OCI-LY3 (cell line): ENCODE results near the gene PRKX.
"Not testable (repeated sequence)": the region's sequence is repeated elsewhere in the genome, so short reads cannot be mapped to it uniquely, and the experiment has no call there.

Experiments used
- H2AFZ ChIP-seq: fragments of 200-600, 300-600 bp; shearing (Covaris generic); 2 replicates; pipeline ENCODE4 v1.6.0; 2014; ENCODE audit warnings: antibody characterized with exemption, low read depth, low read length
- H3K27ac ChIP-seq: fragments of 200-600, 300-600 bp; sonication (generic); 2 replicates; pipeline ENCODE4 v1.5.1; 2014; ENCODE audit warnings: mild to moderate bottlenecking, low read length, moderate library complexity, mixed read lengths
- H3K27me3 ChIP-seq: fragments of 200-600, 300-600 bp; sonication (generic); 2 replicates; pipeline ENCODE4 v1.6.1; 2014; ENCODE audit warnings: low read depth, low read length, mixed read lengths
- H3K36me3 ChIP-seq: fragments of 200-600, 300-600 bp; sonication (generic); replicated peaks from 2 replicates; pipeline ENCODE3; 2014; ENCODE audit warnings: low read depth, low read length, mixed read lengths
- H3K4me1 ChIP-seq: fragments of 300-600, 200-600 bp; sonication (generic); 2 replicates; pipeline ENCODE4 v1.6.1; 2014; ENCODE audit warnings: low read length, mixed read lengths
- H3K4me2 ChIP-seq: fragments of 200-600, 300-600 bp; sonication (generic); 2 replicates; pipeline ENCODE4 v1.6.1; 2014; ENCODE audit warnings: low read length, mixed read lengths
- H3K4me3 ChIP-seq: fragments of 300-600, 200-600 bp; sonication (generic); 2 replicates; pipeline ENCODE4 v1.5.1; 2014; ENCODE audit warnings: antibody characterized with exemption, mild to moderate bottlenecking, low read length, moderate library complexity
- H3K79me2 ChIP-seq: fragments of 300-600, 200-600 bp; shearing (Covaris generic); 2 replicates; pipeline ENCODE4 v1.6.1; 2014; ENCODE audit warnings: mild to moderate bottlenecking, low read length, mixed read lengths
- H3K9ac ChIP-seq: fragments of 300-600, 200-600 bp; shearing (Covaris generic); 2 replicates; pipeline ENCODE4 v1.6.0; 2014; ENCODE audit warnings: mild to moderate bottlenecking, low read length, moderate library complexity
- H3K9me3 ChIP-seq: fragments of 200-600, 300-600 bp; shearing (Covaris generic); 2 replicates; pipeline ENCODE4 v1.6.1; 2014; ENCODE audit warnings: low read length, mixed read lengths; ENCODE audit not compliant: insufficient read depth
- H4K20me1 ChIP-seq: fragments of 200-600, 300-600 bp; sonication (generic); 2 replicates; pipeline ENCODE4 v1.6.1; 2016; ENCODE audit warnings: low read length, mixed read lengths; ENCODE audit not compliant: insufficient read depth
- CTCF ChIP-seq: fragments of 200-600, 300-600 bp; sonication (generic); IDR thresholded peaks from 2 replicates; pipeline ENCODE4 v1.5.1; 2014; ENCODE audit warnings: antibody characterized with exemption, low read length, low read depth
- EZH2phosphoT487 ChIP-seq: fragments of 200-600 bp; shearing (Covaris generic); IDR thresholded peaks from 2 replicates; pipeline ENCODE4 v1.6.1; 2018; ENCODE audit warnings: antibody characterized with exemption, mixed run types, low read depth

PRKX gene

GRCh38 chrX:3733043-3733430 lies 19.6 kb upstream of the PRKX start:
- no peak overlapping the region for H3K4me3 ChIP-seq
- H3K4me2 ChIP-seq = no peak overlapping the region
- H3K9me3 ChIP-seq = no peaks in the 10 kb centered on the region
- no peaks in the 10 kb centered on the region for H3K4me1 ChIP-seq
- no peak for TF ChIP-seq CTCF
- TF ChIP-seq EZH2phosphoT487 = no peak
- H3K27ac ChIP-seq = no peak overlapping the region
- no peak overlapping the region for H3K9ac ChIP-seq
- H4K20me1 ChIP-seq = no peaks in the 10 kb centered on the region
- no peaks in the 10 kb centered on the region for H3K79me2 ChIP-seq
- H3K36me3 ChIP-seq = no peaks in the 10 kb centered on the region
- H3K27me3 ChIP-seq = no peaks in the 10 kb centered on the region
- H2AFZ ChIP-seq = no peak overlapping the region

- not testable (repeated sequence) for H3K79me2 ChIP-seq, H3K4me2 ChIP-seq, H3K36me3 ChIP-seq, H3K27ac ChIP-seq, H4K20me1 ChIP-seq, H2AFZ ChIP-seq, H3K9me3 ChIP-seq, H3K4me1 ChIP-seq, H3K27me3 ChIP-seq, H3K4me3 ChIP-seq, H3K9ac ChIP-seq
Measured at GRCh38 chrX:3732326-3733042, 19.0 kb upstream of the PRKX start.

- Histone ChIP-seq H3K4me3 (no peak overlapping the region), H3K36me3 (no peaks in the 10 kb centered on the region), H3K9me3 (no peaks in the 10 kb centered on the region), H3K79me2 (no peaks in the 10 kb centered on the region), H3K4me2 (no peak overlapping the region), H3K27me3 (no peaks in the 10 kb centered on the region), H4K20me1 (no peaks in the 10 kb centered on the region), H2AFZ (no peak overlapping the region), H3K4me1 (no peaks in the 10 kb centered on the region), H3K9ac (no peak overlapping the region), H3K27ac (no peak overlapping the region)
- no peak for TF ChIP-seq EZH2phosphoT487
- no peak for TF ChIP-seq CTCF
Measured at GRCh38 chrX:3728454-3728853, 15.0 kb upstream of the PRKX start.

GRCh38 chrX:3723460-3723859 lies 10.0 kb upstream of the PRKX start:
- not testable (repeated sequence) for H3K9ac ChIP-seq, H3K27ac ChIP-seq, H3K36me3 ChIP-seq, H3K9me3 ChIP-seq, H3K4me1 ChIP-seq, H2AFZ ChIP-seq, H3K4me2 ChIP-seq, H3K4me3 ChIP-seq, H4K20me1 ChIP-seq, H3K79me2 ChIP-seq, H3K27me3 ChIP-seq

GRCh38 chrX:3717742-3718420 lies 4.4 kb upstream of the PRKX start:
- Histone ChIP-seq H3K36me3 (no peaks in the 10 kb centered on the region), H4K20me1 (no peaks in the 10 kb centered on the region), H3K79me2 (peaks cover 3% of the 10 kb centered on the region), H3K4me3 (no peak overlapping the region), H2AFZ (no peak overlapping the region), H3K4me1 (no peaks in the 10 kb centered on the region), H3K4me2 (no peak overlapping the region), H3K27me3 (no peaks in the 10 kb centered on the region), H3K9ac (no peak overlapping the region), H3K27ac (no peak overlapping the region), H3K9me3 (no peaks in the 10 kb centered on the region)
- TF ChIP-seq CTCF (no peak), EZH2phosphoT487 (no peak)
